H1 (cell line): ENCODE data around the gene KLHDC4. TPM values are rescaled to one million over a fixed set of nuclear protein-coding genes. Genes with fewer than 3 reads are reported as not detected.
"Not testable (repeated sequence)": the region's sequence is repeated elsewhere in the genome, so short reads cannot be mapped to it uniquely, and the experiment has no call there.

ENCODE experiments used
- CTCF ChIA-PET: fragments of 300-600 bp; sonication (Branson Sonifier 250); formaldehyde crosslinking; loops from one replicate; lab custom pipeline; 2021; ENCODE audit not compliant: partially characterized antibody; lab: Charles Lee
- POLR2A ChIA-PET: fragments of 300-600 bp; sonication (Branson Sonifier 250); formaldehyde crosslinking; loops from one replicate; lab custom pipeline; 2021; ENCODE audit warnings: inconsistent platforms; ENCODE audit not compliant: partially characterized antibody; lab: Charles Lee
- DNase-seq, 2 experiments: peaks; one replicate each; pipeline versions ENCODE4 v3.0.0 to v3.0.0-alpha.2; 2010 to 2022; ENCODE audit warnings: low spot score in 2 of 2, low read depth in 1 of 2, mixed read lengths in 1 of 2
- FAIRE-seq: peaks from 2 replicates; lab custom pipeline; 2011; peaks lifted over from hg19 to GRCh38; lab: Jason Lieb, UNC
- H2AFZ ChIP-seq: 2 replicates; pipeline ENCODE4 v1.8.1; 2012; ENCODE audit warnings: low read length, inconsistent platforms
- H2AK5ac ChIP-seq: 2 replicates; pipeline ENCODE4 v1.6.1; 2013; ENCODE audit warnings: low read depth, low read length
- H2BK120ac ChIP-seq: replicated peaks from 2 replicates; pipeline ENCODE3; 2013; ENCODE audit warnings: low read depth, low read length, inconsistent platforms
- H2BK12ac ChIP-seq: 2 replicates; pipeline ENCODE4 v1.6.1; 2013; ENCODE audit warnings: low read depth, low read length
- H2BK15ac ChIP-seq: 2 replicates; pipeline ENCODE4 v1.6.1; 2013; ENCODE audit warnings: low read length
- H2BK20ac ChIP-seq: 2 replicates; pipeline ENCODE4 v1.6.1; 2013; ENCODE audit warnings: low read length
- H2BK5ac ChIP-seq: 2 replicates; pipeline ENCODE4 v1.6.1; 2013; ENCODE audit warnings: low read depth, low read length
- H3K14ac ChIP-seq: 2 replicates; pipeline ENCODE4 v1.6.1; 2013; ENCODE audit warnings: inconsistent platforms; ENCODE audit not compliant: insufficient read length
- H3K18ac ChIP-seq: 2 replicates; pipeline ENCODE4 v1.6.1; 2013; ENCODE audit warnings: low read length; ENCODE audit errors: extremely low read depth
- H3K23ac ChIP-seq: 2 replicates; pipeline ENCODE4 v1.6.1; 2013; ENCODE audit warnings: inconsistent platforms; ENCODE audit not compliant: insufficient read length
- H3K23me2 ChIP-seq: 2 replicates; pipeline ENCODE4 v1.6.1; 2013; ENCODE audit warnings: low read depth, low read length
- H3K27ac ChIP-seq: 2 replicates; pipeline ENCODE4 v1.6.1; 2011; ENCODE audit warnings: low read depth, low read length, inconsistent platforms
- H3K27me3 ChIP-seq, 4 experiments: replicated peaks in 1 of 4; 1 replicate in 1 of 4; 2 replicates in 3 of 4; pipeline versions ENCODE4 v1.6.1 to v1.8.1; 2011 to 2013; ENCODE audit warnings: low read length in 3 of 4, mild to moderate bottlenecking in 3 of 4, inconsistent platforms in 2 of 4, mixed read lengths in 2 of 4, moderate library complexity in 1 of 4; ENCODE audit not compliant: control insufficient read depth in 3 of 4, insufficient read depth in 3 of 4; ENCODE audit errors: extremely low read depth in 1 of 4
- H3K36me3 ChIP-seq, 4 experiments: 2 replicates each; pipeline versions ENCODE4 v1.6.1 to v1.8.1; 2011 to 2013; ENCODE audit warnings: mild to moderate bottlenecking in 4 of 4, low read length in 3 of 4, moderate library complexity in 2 of 4, control low read depth in 1 of 4, inconsistent platforms in 1 of 4; ENCODE audit not compliant: insufficient read depth in 4 of 4, control insufficient read depth in 2 of 4
- H3K4ac ChIP-seq: replicated peaks from 2 replicates; pipeline ENCODE3; 2013; ENCODE audit warnings: low read length, low read depth, mixed read lengths, inconsistent platforms; ENCODE audit not compliant: insufficient read length
- H3K4me1 ChIP-seq, 4 experiments: replicated peaks in 1 of 4; 1 replicate in 1 of 4; 2 replicates in 3 of 4; pipeline versions ENCODE4 v1.6.1 to v1.8.1; 2011 to 2013; ENCODE audit warnings: low read length in 3 of 4, inconsistent platforms in 2 of 4, mixed read lengths in 1 of 4; ENCODE audit not compliant: insufficient read depth in 4 of 4, control insufficient read depth in 3 of 4
- H3K4me2 ChIP-seq, 2 experiments: 2 replicates each; pipeline versions ENCODE4 v1.6.1 to v1.8.1; 2011 to 2013; ENCODE audit warnings: low read depth in 2 of 2, low read length in 2 of 2, control low read depth in 1 of 2, inconsistent platforms in 1 of 2, mild to moderate bottlenecking in 1 of 2; ENCODE audit not compliant: insufficient read depth in 1 of 2
- H3K4me3 ChIP-seq, 4 experiments: fragments of 200-600, 300-600 bp in 1 of 4; sonication (generic), shearing (Covaris generic), sonication (Bioruptor Twin) in 1 of 4; 2 replicates each; pipeline versions ENCODE4 v1.5.1 to v1.8.1; 2011 to 2016; ENCODE audit warnings: low read length in 4 of 4, low read depth in 3 of 4, control low read depth in 2 of 4, inconsistent platforms in 2 of 4, mild to moderate bottlenecking in 2 of 4, mixed read lengths in 1 of 4, moderate library complexity in 1 of 4; ENCODE audit not compliant: insufficient read depth in 2 of 4; ENCODE audit errors: extremely low read depth in 1 of 4
- H3K56ac ChIP-seq: replicated peaks from 2 replicates; pipeline ENCODE3; 2013; ENCODE audit warnings: low read depth, mild to moderate bottlenecking, mixed read lengths, low read length, inconsistent platforms; ENCODE audit not compliant: insufficient read length
- H3K79me1 ChIP-seq: 2 replicates; pipeline ENCODE4 v1.6.1; 2013; ENCODE audit warnings: low read depth, low read length, control low read depth
- H3K79me2 ChIP-seq, 2 experiments: 2 replicates each; pipeline versions ENCODE4 v1.6.1 to v1.8.1; 2012 to 2013; ENCODE audit warnings: low read length in 2 of 2, mild to moderate bottlenecking in 2 of 2, inconsistent platforms in 1 of 2; ENCODE audit not compliant: insufficient read depth in 2 of 2, control insufficient read depth in 1 of 2
- H3K9ac ChIP-seq, 4 experiments: replicated peaks in 1 of 4; 1 replicate in 1 of 4; 2 replicates in 3 of 4; pipeline versions ENCODE4 v1.6.1 to v1.8.1; 2011 to 2013; ENCODE audit warnings: low read depth in 3 of 4, low read length in 3 of 4, control low read depth in 2 of 4, mild to moderate bottlenecking in 2 of 4, moderate library complexity in 2 of 4, inconsistent platforms in 1 of 4; ENCODE audit errors: extremely low read depth in 1 of 4
- H3K9me3 ChIP-seq, 2 experiments: 2 replicates each; pipeline versions ENCODE4 v1.6.1 to v1.8.1; 2012 to 2013; ENCODE audit warnings: mild to moderate bottlenecking in 2 of 2, moderate library complexity in 2 of 2, control low read depth in 1 of 2, inconsistent platforms in 1 of 2, low read depth in 1 of 2, low read length in 1 of 2, mixed read lengths in 1 of 2; ENCODE audit not compliant: insufficient read depth in 2 of 2
- H4K20me1 ChIP-seq, 2 experiments: replicated peaks in 1 of 2; 2 replicates each; pipeline versions ENCODE3 to v1.8.1; 2011 to 2013; ENCODE audit warnings: inconsistent platforms in 2 of 2, low read length in 2 of 2, mild to moderate bottlenecking in 1 of 2; ENCODE audit not compliant: insufficient read depth in 2 of 2, control insufficient read depth in 1 of 2
- H4K5ac ChIP-seq: 2 replicates; pipeline ENCODE4 v1.6.1; 2013; ENCODE audit warnings: low read length, low read depth, mixed read lengths, inconsistent platforms; ENCODE audit not compliant: insufficient read length
- H4K8ac ChIP-seq: 2 replicates; pipeline ENCODE4 v1.8.0; 2013; ENCODE audit warnings: mild to moderate bottlenecking, moderate library complexity, low read length, inconsistent platforms; ENCODE audit not compliant: insufficient read depth; ENCODE audit errors: extremely low read depth
- H4K91ac ChIP-seq: replicated peaks from 2 replicates; pipeline ENCODE3; 2013; ENCODE audit warnings: low read length, mixed read lengths, inconsistent platforms; ENCODE audit not compliant: insufficient read length
- ATF3 ChIP-seq: IDR thresholded peaks from 2 replicates; pipeline ENCODE4 v1.6.1; 2011; ENCODE audit warnings: low read depth, mild to moderate bottlenecking, low read length; ENCODE audit not compliant: insufficient read depth
- E2F6 ChIP-seq: IDR thresholded peaks from 2 replicates; pipeline ENCODE4 v1.6.1; 2012; ENCODE audit warnings: inconsistent platforms
- HDAC2 ChIP-seq, 2 experiments: fragments of 300-600 bp in 1 of 2; sonication (generic) in 1 of 2; IDR thresholded peaks; 2 replicates each; pipeline ENCODE4 v1.6.1; 2011 to 2012; ENCODE audit warnings: low read depth in 2 of 2, low read length in 2 of 2, mild to moderate bottlenecking in 2 of 2, moderate library complexity in 2 of 2, borderline replicate concordance in 1 of 2, inconsistent platforms in 1 of 2
- SIN3A ChIP-seq, 2 experiments: IDR thresholded peaks in 1 of 2; conservative IDR thresholded peaks in 1 of 2; 2 replicates each; pipeline ENCODE4 v1.6.1; 2011 to 2012; ENCODE audit warnings: low read length in 2 of 2, improper control_type of control experiment in 1 of 2, low read depth in 1 of 2, mild to moderate bottlenecking in 1 of 2
- SUZ12 ChIP-seq: fragments of 200-600 bp; sonication (generic); IDR thresholded peaks from 2 replicates; pipeline ENCODE4 v1.6.1; 2012; ENCODE audit warnings: mild to moderate bottlenecking, inconsistent platforms, low read length, moderate library complexity, mixed read lengths
- WGBS, 2 experiments: shearing (Covaris generic) in 1 of 2; methylation state at CpG; one replicate each; pipeline versions ENCODE4 v1.1.6 to v1.1.7; 2013 to 2015; ENCODE audit warnings: low lambda C conversion rate in 2 of 2, mixed read lengths in 2 of 2, inconsistent platforms in 1 of 2, low coverage in 1 of 2, missing lambda C conversion rate in 1 of 2; ENCODE audit not compliant: insufficient replicate concordance in 2 of 2, insufficient coverage in 1 of 2, insufficient read length in 1 of 2; ENCODE audit errors: extremely low coverage in 1 of 2, missing lambda C conversion rate in 1 of 2; 5-methylcytosine and 5-hydroxymethylcytosine counted together
- polyA plus RNA-seq, 7 experiments: library from polyadenylated mRNA; depleted of rRNA in 3 of 7; stranded (reverse) in 5 of 7; unstranded in 2 of 7; fragments of >200 nt in 5 of 7; fragments of 200-250 nt in 2 of 7; gene quantifications; 1 replicate in 5 of 7; 2 replicates in 1 of 7; 4 replicates in 1 of 7; pipeline versions ENCODE4 v1.2.1 to v1.2.3, GENCODE V29; 2011 to 2013; ENCODE audit warnings: missing spikeins in 2 of 7, mixed read lengths in 2 of 7
- total RNA-seq: library from RNA; stranded (reverse); fragmentation: NEBNext Ultra II Directional; extraction: Animal tissue kit (Norgen Biotek cat#: 25700); gene quantifications from 2 replicates; pipeline ENCODE4 v1.2.1, GENCODE V29; 2021

Gene KLHDC4
- total and polyA plus RNA-seq, 2 of the 8 experiments (the other 6 are each of a cell fraction or from before 2014, with no cell fraction given): 23.7 to 63.9 TPM

- TF ChIP-seq SIN3A (conservative IDR thresholded peaks at IDR 0.05 in 1 of 2, IDR thresholded peaks at IDR 0.05 in 1 of 2; ENCODE audit: low read depth in 1 of 2, low read length in 2 of 2): no peak
- TF ChIP-seq SUZ12: no peak
- no peak for TF ChIP-seq E2F6
- no peak for TF ChIP-seq ATF3
- TF ChIP-seq HDAC2 (IDR thresholded peaks at IDR 0.05; ENCODE audit: borderline replicate concordance in 1 of 2, low read depth in 2 of 2, low read length in 2 of 2): no peak
- TF ChIP-seq, all 59 proteins: peak for 0
Observed at GRCh38 chr16:87727346-87727745, 38.4 kb downstream of the KLHDC4 start (continued).

GRCh38 chr16:87726577-87726976 is 39.2 kb downstream of the KLHDC4 start:
- peaks cover 8 to 32% (median 23%) of the 10 kb centered on the region in 4 experiments; a peak in 6 of 8 replicates for H3K36me3 ChIP-seq
- DNase-seq, H2BK5ac ChIP-seq, H3K79me1 ChIP-seq, H3K4me2 ChIP-seq, POLR2A ChIA-PET, H3K9ac ChIP-seq, H4K8ac ChIP-seq, H3K4me3 ChIP-seq, H3K4ac ChIP-seq, H2BK20ac ChIP-seq, H3K18ac ChIP-seq, H3K9me3 ChIP-seq, H4K5ac ChIP-seq, FAIRE-seq, H3K27ac ChIP-seq, H3K56ac ChIP-seq, H2BK12ac ChIP-seq, H3K23me2 ChIP-seq, H3K4me1 ChIP-seq, H2BK120ac ChIP-seq, H2AFZ ChIP-seq, H2AK5ac ChIP-seq, H3K27me3 ChIP-seq, H4K91ac ChIP-seq, H3K23ac ChIP-seq, H3K14ac ChIP-seq, H2BK15ac ChIP-seq: not testable (repeated sequence)
- CTCF ChIA-PET: interaction anchor here (0.7 kb wide), 1 partner anchor 125 kb away, joined by 3 read pairs; no protein-coding TSS in a partner anchor
- H4K20me1 ChIP-seq: peaks cover 3 to 19% of the 10 kb centered on the region in 2 experiments
- WGBS, 2 experiments: 94% methylated on average over 9 of the region's 40 CpGs; no CpG with 5 or more reads in 1 of the 2 experiments
- peaks cover 0 to 18% of the 10 kb centered on the region in 2 experiments; a peak in 2 of 4 replicates for H3K79me2 ChIP-seq
